K562 (cell line): Measurements from ENCODE around the gene LRP4. TPM values are rescaled to one million over a fixed set of nuclear protein-coding genes. Genes with fewer than 3 reads are reported as not detected.

Experiments
- ASH1L ChIP-seq: fragments of 450-650 bp; IDR thresholded peaks from 2 replicates; pipeline ENCODE4 v1.6.1; 2018; ENCODE audit warnings: borderline replicate concordance, mild to moderate bottlenecking, low read depth; ENCODE audit not compliant: partially characterized antibody
- CREB1 ChIP-seq, 2 experiments: sonication (generic) in 1 of 2; formaldehyde crosslinking in 1 of 2; IDR thresholded peaks; 2 replicates each; pipeline versions ENCODE4 v1.6.1 to v1.8.0; 2012 to 2022; ENCODE audit warnings: inconsistent platforms in 1 of 2, mild to moderate bottlenecking in 1 of 2, missing genetic modification reagents in 1 of 2, moderate library complexity in 1 of 2
- ELF2 ChIP-seq: fragments of 250-450 bp; sonication (Bioruptor Pico); IDR thresholded peaks from 2 replicates; pipeline ENCODE4 v1.5.0; 2021; ENCODE audit warnings: mild to moderate bottlenecking
- KLF13 ChIP-seq: fragments of 450-650 bp; IDR thresholded peaks from 2 replicates; pipeline ENCODE4 v1.6.1; 2016; ENCODE audit warnings: missing genetic modification characterization, low read depth, mild to moderate bottlenecking, missing compliant biosample characterization, moderate library complexity, borderline replicate concordance
- NBN ChIP-seq: fragments of 450-650 bp; IDR thresholded peaks from 2 replicates; pipeline ENCODE4 v1.6.1; 2016; ENCODE audit warnings: low read depth, mild to moderate bottlenecking
- TARDBP ChIP-seq: fragments of 450-650 bp; IDR thresholded peaks from 2 replicates; pipeline ENCODE4 v1.6.1; 2016
- ZBED1 ChIP-seq: IDR thresholded peaks from 2 replicates; pipeline ENCODE4 v1.6.1; 2014
- ZNF134 ChIP-seq: fragments of 250-450 bp; sonication (Bioruptor Pico); conservative IDR thresholded peaks from 2 replicates; pipeline ENCODE4 v1.4.0; 2020
- ZNF212 ChIP-seq: fragments of 450-650 bp; formaldehyde crosslinking; IDR thresholded peaks from 2 replicates; pipeline ENCODE4 v1.4.0; 2020; ENCODE audit warnings: mild to moderate bottlenecking
- ZNF780A ChIP-seq: fragments of 250-450 bp; sonication (Bioruptor Pico); IDR thresholded peaks from 2 replicates; pipeline ENCODE4 v1.5.0; 2021; ENCODE audit warnings: mild to moderate bottlenecking
- polyA plus RNA-seq, 8 experiments: library from polyadenylated mRNA; depleted of rRNA in 4 of 8; stranded (reverse) in 5 of 8; unstranded in 3 of 8; fragments of >200 nt; fragmentation: Nextera tagmentation in 2 of 8; fragmentation: Illumina TruSeq in 1 of 8; extraction: Ambion mirVana in 2 of 8; extraction: Trizol in 1 of 8; gene quantifications; 2 replicates each; pipeline versions ENCODE4 v1.2.1 to v1.2.3, GENCODE V29; 2011 to 2014; ENCODE audit warnings: inconsistent platforms in 1 of 8, missing spikeins in 1 of 8
- total RNA-seq, 7 experiments: library from RNA; depleted of rRNA in 6 of 7; stranded (reverse); fragments of >200 nt in 6 of 7; fragmentation: Illumina TruSeq in 2 of 7; extraction: Trizol in 2 of 7; gene quantifications; 2 replicates each; pipeline versions ENCODE4 v1.2.1 to v1.2.3, GENCODE V29; 2011 to 2021; ENCODE audit warnings: low replicate concordance in 1 of 7
- TF ChIP-seq, protein P1 (sequence below): fragments of 450-650 bp; IDR thresholded peaks from 2 replicates; pipeline ENCODE4 v1.6.1; 2016
- TF ChIP-seq, protein P2 (sequence below): fragments of 450-650 bp; formaldehyde crosslinking; IDR thresholded peaks from 2 replicates; pipeline ENCODE4 v1.4.0; 2022; ENCODE audit warnings: missing genetic modification characterization
- TF ChIP-seq, protein P3 (sequence below): sonication (generic); formaldehyde crosslinking; IDR thresholded peaks from 2 replicates; pipeline ENCODE4 v1.8.0; 2022; ENCODE audit warnings: mild to moderate bottlenecking, missing genetic modification reagents
- TF ChIP-seq, protein P4 (sequence below): fragments of 450-650 bp; conservative IDR thresholded peaks from 2 replicates; pipeline ENCODE4 v1.6.1; 2016; ENCODE audit warnings: missing genetic modification characterization, low read depth, mild to moderate bottlenecking, control low read depth, missing compliant biosample characterization

LRP4 gene
- total and polyA plus RNA-seq, 9 of the 15 experiments (the other 6 are each of a cell fraction or from before 2014, with no cell fraction given), result 0.04 to 0.54 (median 0.10) TPM

DNA sequence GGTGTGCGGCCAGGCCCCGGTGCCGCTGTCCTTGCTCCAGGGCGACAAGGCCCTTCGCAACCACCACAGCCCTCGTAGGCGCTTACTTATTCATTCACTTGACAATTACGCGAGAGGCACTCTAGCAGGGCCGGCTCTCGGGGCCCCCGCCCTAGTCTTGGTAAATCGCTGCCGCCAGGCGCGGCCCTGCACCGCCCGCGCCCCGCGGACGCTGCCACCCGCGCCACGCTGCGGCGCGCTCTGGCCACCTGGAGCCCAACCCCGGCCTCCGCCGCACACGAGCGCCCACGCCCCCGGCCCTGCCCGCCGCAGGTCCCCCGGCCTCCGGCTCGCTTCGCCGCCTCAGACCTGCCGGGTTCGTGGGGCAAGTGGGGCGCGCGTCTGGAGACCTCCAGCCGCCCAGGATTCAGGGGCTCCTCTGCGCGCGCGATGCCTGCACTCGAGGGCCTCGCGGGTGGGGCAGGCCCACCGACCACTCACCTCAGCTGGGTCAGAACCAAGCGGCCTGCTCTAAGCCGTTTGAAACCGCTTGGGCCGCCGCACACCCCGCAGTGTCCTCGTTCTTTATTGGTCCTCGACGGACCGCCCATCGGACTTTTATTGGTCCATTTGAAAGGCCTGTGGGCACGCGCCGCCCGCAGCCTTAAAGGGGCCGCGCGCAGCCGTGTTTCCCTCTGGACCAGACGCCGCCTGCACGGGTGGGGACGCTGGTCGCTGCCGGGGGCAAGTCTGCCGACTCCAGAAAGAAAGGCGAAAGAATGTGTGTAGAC, 72.4 kb downstream of the LRP4 start, which contains the start of gene CKAP5 (continued):
- TF ChIP-seq, protein P1, sequence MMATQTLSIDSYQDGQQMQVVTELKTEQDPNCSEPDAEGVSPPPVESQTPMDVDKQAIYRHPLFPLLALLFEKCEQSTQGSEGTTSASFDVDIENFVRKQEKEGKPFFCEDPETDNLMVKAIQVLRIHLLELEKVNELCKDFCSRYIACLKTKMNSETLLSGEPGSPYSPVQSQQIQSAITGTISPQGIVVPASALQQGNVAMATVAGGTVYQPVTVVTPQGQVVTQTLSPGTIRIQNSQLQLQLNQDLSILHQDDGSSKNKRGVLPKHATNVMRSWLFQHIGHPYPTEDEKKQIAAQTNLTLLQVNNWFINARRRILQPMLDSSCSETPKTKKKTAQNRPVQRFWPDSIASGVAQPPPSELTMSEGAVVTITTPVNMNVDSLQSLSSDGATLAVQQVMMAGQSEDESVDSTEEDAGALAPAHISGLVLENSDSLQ, result no peak
- TF ChIP-seq CREB1 (IDR thresholded peaks at IDR 0.05) (no peak), CREB1 (CRISPR knock-in tag; IDR thresholded peaks at IDR 0.05) (no peak; the same call in 1 of the 2 replicates), ZNF780A (no peak), ELF2 (CRISPR knock-in tag) (no peak), ZNF212 (no peak), ASH1L (peak; percentile 95), ZBED1 (no peak), ZNF134 (CRISPR knock-in tag) (no peak), NBN (peak; percentile 40; the same call in 1 of the 2 replicates), TARDBP (peak; percentile 68; the same call in 1 of the 2 replicates), KLF13 (tag) (0 out of 2 replicates have a peak, but pooled peaks have one; percentile 17)
- TF ChIP-seq, protein P2, sequence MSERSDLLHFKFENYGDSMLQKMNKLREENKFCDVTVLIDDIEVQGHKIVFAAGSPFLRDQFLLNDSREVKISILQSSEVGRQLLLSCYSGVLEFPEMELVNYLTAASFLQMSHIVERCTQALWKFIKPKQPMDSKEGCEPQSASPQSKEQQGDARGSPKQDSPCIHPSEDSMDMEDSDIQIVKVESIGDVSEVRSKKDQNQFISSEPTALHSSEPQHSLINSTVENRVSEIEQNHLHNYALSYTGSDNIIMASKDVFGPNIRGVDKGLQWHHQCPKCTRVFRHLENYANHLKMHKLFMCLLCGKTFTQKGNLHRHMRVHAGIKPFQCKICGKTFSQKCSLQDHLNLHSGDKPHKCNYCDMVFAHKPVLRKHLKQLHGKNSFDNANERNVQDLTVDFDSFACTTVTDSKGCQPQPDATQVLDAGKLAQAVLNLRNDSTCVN (CRISPR knock-in tag), result no peak
- TF ChIP-seq, protein P3, sequence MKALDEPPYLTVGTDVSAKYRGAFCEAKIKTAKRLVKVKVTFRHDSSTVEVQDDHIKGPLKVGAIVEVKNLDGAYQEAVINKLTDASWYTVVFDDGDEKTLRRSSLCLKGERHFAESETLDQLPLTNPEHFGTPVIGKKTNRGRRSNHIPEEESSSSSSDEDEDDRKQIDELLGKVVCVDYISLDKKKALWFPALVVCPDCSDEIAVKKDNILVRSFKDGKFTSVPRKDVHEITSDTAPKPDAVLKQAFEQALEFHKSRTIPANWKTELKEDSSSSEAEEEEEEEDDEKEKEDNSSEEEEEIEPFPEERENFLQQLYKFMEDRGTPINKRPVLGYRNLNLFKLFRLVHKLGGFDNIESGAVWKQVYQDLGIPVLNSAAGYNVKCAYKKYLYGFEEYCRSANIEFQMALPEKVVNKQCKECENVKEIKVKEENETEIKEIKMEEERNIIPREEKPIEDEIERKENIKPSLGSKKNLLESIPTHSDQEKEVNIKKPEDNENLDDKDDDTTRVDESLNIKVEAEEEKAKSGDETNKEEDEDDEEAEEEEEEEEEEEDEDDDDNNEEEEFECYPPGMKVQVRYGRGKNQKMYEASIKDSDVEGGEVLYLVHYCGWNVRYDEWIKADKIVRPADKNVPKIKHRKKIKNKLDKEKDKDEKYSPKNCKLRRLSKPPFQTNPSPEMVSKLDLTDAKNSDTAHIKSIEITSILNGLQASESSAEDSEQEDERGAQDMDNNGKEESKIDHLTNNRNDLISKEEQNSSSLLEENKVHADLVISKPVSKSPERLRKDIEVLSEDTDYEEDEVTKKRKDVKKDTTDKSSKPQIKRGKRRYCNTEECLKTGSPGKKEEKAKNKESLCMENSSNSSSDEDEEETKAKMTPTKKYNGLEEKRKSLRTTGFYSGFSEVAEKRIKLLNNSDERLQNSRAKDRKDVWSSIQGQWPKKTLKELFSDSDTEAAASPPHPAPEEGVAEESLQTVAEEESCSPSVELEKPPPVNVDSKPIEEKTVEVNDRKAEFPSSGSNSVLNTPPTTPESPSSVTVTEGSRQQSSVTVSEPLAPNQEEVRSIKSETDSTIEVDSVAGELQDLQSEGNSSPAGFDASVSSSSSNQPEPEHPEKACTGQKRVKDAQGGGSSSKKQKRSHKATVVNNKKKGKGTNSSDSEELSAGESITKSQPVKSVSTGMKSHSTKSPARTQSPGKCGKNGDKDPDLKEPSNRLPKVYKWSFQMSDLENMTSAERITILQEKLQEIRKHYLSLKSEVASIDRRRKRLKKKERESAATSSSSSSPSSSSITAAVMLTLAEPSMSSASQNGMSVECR (CRISPR knock-in tag), result peak; percentile 78
- TF ChIP-seq, protein P4, sequence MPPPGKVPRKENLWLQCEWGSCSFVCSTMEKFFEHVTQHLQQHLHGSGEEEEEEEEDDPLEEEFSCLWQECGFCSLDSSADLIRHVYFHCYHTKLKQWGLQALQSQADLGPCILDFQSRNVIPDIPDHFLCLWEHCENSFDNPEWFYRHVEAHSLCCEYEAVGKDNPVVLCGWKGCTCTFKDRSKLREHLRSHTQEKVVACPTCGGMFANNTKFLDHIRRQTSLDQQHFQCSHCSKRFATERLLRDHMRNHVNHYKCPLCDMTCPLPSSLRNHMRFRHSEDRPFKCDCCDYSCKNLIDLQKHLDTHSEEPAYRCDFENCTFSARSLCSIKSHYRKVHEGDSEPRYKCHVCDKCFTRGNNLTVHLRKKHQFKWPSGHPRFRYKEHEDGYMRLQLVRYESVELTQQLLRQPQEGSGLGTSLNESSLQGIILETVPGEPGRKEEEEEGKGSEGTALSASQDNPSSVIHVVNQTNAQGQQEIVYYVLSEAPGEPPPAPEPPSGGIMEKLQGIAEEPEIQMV (tag), result no peak
